Lung (tissue), 12 donors: ENCODE measurements around the gene POLR3B. TPM values are rescaled to one million over a fixed set of nuclear protein-coding genes. Genes with fewer than 3 reads are reported as not detected.
A peak's percentile ranks its signal among the peaks of the same experiment; 100 is the strongest.

Experiments used
- ATAC-seq: fragments of 200-7000 bp; cut with Tn5 transposase; one replicate; pipeline ENCODE4 v1.9.1; 2020; ENCODE audit warnings: moderate number of reproducible peaks; ENCODE audit not compliant: insufficient read depth, low FRiP score
- DNase-seq, 3 donors: peaks; one replicate each; pipeline ENCODE4 v3.0.0-alpha.2; 2013 to 2017
- H3K27ac ChIP-seq, 2 donors: one replicate each; pipeline ENCODE4 v1.5.1; 2013; ENCODE audit warnings: mild to moderate bottlenecking in 2 of 2, moderate library complexity in 2 of 2, control low read depth in 1 of 2, inconsistent platforms in 1 of 2, low read depth in 1 of 2, low read length in 1 of 2
- H3K27me3 ChIP-seq, 3 donors: one replicate each; pipeline ENCODE4 v1.5.1; 2013; ENCODE audit warnings: low read length in 2 of 3; ENCODE audit not compliant: control insufficient read depth in 3 of 3, insufficient read depth in 3 of 3
- H3K36me3 ChIP-seq, 4 donors: one replicate each; pipeline ENCODE4 v1.5.1; 2013; ENCODE audit warnings: low read length in 4 of 4, mild to moderate bottlenecking in 1 of 4, moderate library complexity in 1 of 4; ENCODE audit not compliant: control insufficient read depth in 4 of 4, insufficient read depth in 4 of 4
- H3K4me1 ChIP-seq, 5 donors: one replicate each; pipeline ENCODE4 v1.5.1; 2013; ENCODE audit warnings: low read length in 5 of 5, mild to moderate bottlenecking in 2 of 5, moderate library complexity in 1 of 5; ENCODE audit not compliant: control insufficient read depth in 5 of 5, insufficient read depth in 5 of 5
- H3K4me3 ChIP-seq: one replicate; pipeline ENCODE4 v1.5.1; 2013; ENCODE audit warnings: mild to moderate bottlenecking, control low read depth, moderate library complexity
- H3K9ac ChIP-seq, 2 donors: one replicate each; pipeline ENCODE4 v1.5.1; 2013; ENCODE audit warnings: low read length in 2 of 2, control low read depth in 1 of 2; ENCODE audit not compliant: insufficient read depth in 1 of 2
- H3K9me3 ChIP-seq, 4 donors: one replicate each; pipeline ENCODE4 v1.5.1; 2013; ENCODE audit warnings: low read length in 3 of 4, mild to moderate bottlenecking in 1 of 4, moderate library complexity in 1 of 4; ENCODE audit not compliant: control insufficient read depth in 4 of 4, insufficient read depth in 3 of 4
- CTCF ChIP-seq: IDR thresholded peaks from 2 replicates; pipeline ENCODE4 v1.5.1; 2012; ENCODE audit warnings: mild to moderate bottlenecking; ENCODE audit errors: control extremely low read depth, extremely low read depth
- WGBS, 2 donors: extraction: QIAGEN DNeasy Blood & Tissue Kit; methylation state at CpG; one replicate each; pipeline ENCODE4 v1.1.7; 2013; 5-methylcytosine and 5-hydroxymethylcytosine counted together
- polyA plus RNA-seq, 2 donors: library from polyadenylated mRNA; stranded (reverse); fragments of 200-250 nt; gene quantifications; one replicate each; pipeline ENCODE4 v1.2.1, GENCODE V29; 2013
- total RNA-seq, 2 donors: library from RNA; depleted of rRNA in 1 of 2; stranded (reverse); fragments of >200 nt in 1 of 2; gene quantifications; one replicate each; pipeline ENCODE4 v1.2.1, GENCODE V29; 2014 to 2021
- donor health status: control.
- donor health status: control.
- donor health status: Bipolar disorder and iron deficiency.
- donor health status: healthy.
- donor health status: DM: yes; HTN: yes; CAD: no.

POLR3B gene
- total and polyA plus RNA-seq, 4 donors: 3.6 to 13.5 (median 9.0) TPM

GRCh38 chr12:106343214-106343528 is 14.4 kb upstream of the POLR3B start:
- WGBS, 2 donors: 69 to 87% methylated on average over 2 of the region's 2 CpGs
- peak overlapping the region; percentile 75 to 92 for H3K27ac ChIP-seq
- no peaks in the 10 kb centered on the region for H3K9me3 ChIP-seq
- no peak overlapping the region for H3K4me3 ChIP-seq
- H3K27me3 ChIP-seq: no peaks in the 10 kb centered on the region
- H3K4me1 ChIP-seq: peaks cover 4 to 21% (median 13%) of the 10 kb centered on the region in 5 donors
- no peak for ATAC-seq
- H3K36me3 ChIP-seq: peaks cover 0 to 11% (median 3%) of the 10 kb centered on the region in 4 donors
- peak overlapping the region in 1 of 2 donors; percentile 70 for H3K9ac ChIP-seq
- DNase-seq: no peak
- TF ChIP-seq CTCF: no peak

DNA sequence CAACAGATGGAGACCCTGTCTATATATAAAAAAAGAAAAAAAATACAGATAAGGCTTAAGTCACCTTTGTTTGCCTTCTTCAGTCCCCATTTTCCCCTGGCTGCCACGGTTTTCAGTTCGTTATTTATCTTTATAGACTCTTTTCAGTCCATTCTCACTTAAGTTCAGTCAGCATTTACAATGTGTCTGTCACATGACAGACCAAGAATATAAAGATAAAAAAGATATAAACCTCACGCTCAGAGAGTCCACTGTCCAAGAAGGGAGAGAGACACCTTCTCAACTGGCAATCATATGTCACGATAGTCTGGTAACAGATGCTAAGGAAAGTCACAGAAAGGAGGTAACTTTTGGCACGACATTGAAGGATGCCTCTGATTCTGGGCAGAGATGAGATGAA is 13.4 kb upstream of the POLR3B start:
- Histone ChIP-seq H3K36me3 (peaks cover 0 to 11% (median 2%) of the 10 kb centered on the region in 4 donors), H3K27me3 (no peaks in the 10 kb centered on the region), H3K4me1 (peaks cover 4 to 23% (median 13%) of the 10 kb centered on the region in 5 donors), H3K27ac (peak overlapping the region in 1 of 2 donors; percentile 92), H3K9me3 (no peaks in the 10 kb centered on the region), H3K9ac (no peak overlapping the region), H3K4me3 (no peak overlapping the region)
- TF ChIP-seq CTCF: no peak
- 95% methylated on average over 5 of the region's 5 CpGs for WGBS, 2 donors
- no peak for DNase-seq
- ATAC-seq: no peak

GRCh38 chr12:106345746-106346145 is 11.8 kb upstream of the POLR3B start:
- Histone ChIP-seq H3K4me1 (peaks cover 4 to 19% (median 13%) of the 10 kb centered on the region in 5 donors), H3K27me3 (no peaks in the 10 kb centered on the region), H3K36me3 (peaks cover 0 to 11% (median 2%) of the 10 kb centered on the region in 4 donors), H3K27ac (no peak overlapping the region), H3K4me3 (no peak overlapping the region), H3K9ac (no peak overlapping the region), H3K9me3 (no peaks in the 10 kb centered on the region)
- 64 to 69% methylated on average over 5 of the region's 5 CpGs for WGBS, 2 donors
- ATAC-seq (no peak), DNase-seq (peak; percentile 42 to 67 (median 63))
- no peak for TF ChIP-seq CTCF

GRCh38 chr12:106348411-106348810 is 9.1 kb upstream of the POLR3B start:
- WGBS, 2 donors: 43 to 66% methylated on average over 4 of the region's 4 CpGs
- H3K4me1 ChIP-seq: peaks cover 0 to 7% (median 0%) of the 10 kb centered on the region in 5 donors
- H3K36me3 ChIP-seq: peaks cover 0 to 6% (median 2%) of the 10 kb centered on the region in 4 donors
- ATAC-seq (no peak), DNase-seq (no peak)
- no peak for TF ChIP-seq CTCF
- no peaks in the 10 kb centered on the region for H3K9me3 ChIP-seq
- H3K9ac ChIP-seq: no peak overlapping the region
- no peaks in the 10 kb centered on the region for H3K27me3 ChIP-seq
- no peak overlapping the region for H3K27ac ChIP-seq
- H3K4me3 ChIP-seq: no peak overlapping the region
